Activated CD4-positive, CD25-positive, alpha-beta regulatory T cell treated with anti-CD3 and anti-CD28 coated beads, Interleukin-2, amount 50 U/mL, for 24 hours (primary cell): Measurements from ENCODE around the gene CLDND1.
A peak's percentile ranks its signal among the peaks of the same experiment; 100 is the strongest.

Source experiments
- ATAC-seq, 2 donors: fragments of 150-1000 bp; cut with Tn5 transposase; one replicate each; pipeline ENCODE4 v1.10.0; 2021; ENCODE audit warnings: mild to moderate bottlenecking in 1 of 2, moderate library complexity in 1 of 2

Gene CLDND1

DNA sequence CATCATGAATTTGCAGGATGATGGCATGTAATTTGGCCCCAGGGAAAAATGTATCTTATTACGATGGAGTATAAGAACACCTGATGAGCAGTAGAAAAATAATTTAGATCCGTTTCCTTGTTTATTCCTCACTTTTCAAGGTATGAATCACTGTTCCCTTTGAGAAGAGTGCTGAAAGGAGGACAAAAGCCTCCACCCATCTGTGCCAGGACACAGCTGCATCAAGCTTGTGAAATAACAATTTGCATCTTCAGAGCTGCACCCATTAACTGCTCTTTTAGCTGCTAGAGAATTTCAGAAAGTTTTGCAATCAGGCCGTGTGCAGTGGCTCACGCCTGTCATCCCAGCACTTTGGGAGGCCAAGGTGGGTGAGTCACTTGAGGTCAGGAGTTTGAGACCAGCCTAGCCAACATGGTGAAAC, 9.6 kb downstream of the CLDND1 start:
- ATAC-seq: no peak

- no peak for ATAC-seq
Observed at GRCh38 chr3:98512576-98512975, 10.1 kb downstream of the CLDND1 start.

DNA sequence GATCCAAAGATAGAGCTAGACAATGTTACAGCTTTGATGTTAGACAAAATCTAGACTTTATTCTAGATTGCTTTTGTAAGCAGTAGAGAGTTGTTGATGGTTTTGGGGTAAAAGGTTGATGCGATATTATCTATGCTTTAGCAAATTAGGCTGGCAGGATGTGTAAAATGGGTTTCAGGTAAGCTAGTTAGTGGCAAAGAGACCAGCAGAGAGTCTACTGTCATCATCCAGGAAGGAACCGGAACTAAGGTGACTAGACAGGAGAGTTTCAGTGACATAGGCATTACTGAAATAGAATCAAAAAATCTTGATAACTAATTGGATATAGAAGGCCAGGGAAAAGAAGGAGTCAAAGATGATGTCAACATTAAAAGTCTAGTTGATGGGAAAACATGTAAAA, 14.1 kb downstream of the CLDND1 start:
- ATAC-seq: peak; percentile 49 to 62

DNA sequence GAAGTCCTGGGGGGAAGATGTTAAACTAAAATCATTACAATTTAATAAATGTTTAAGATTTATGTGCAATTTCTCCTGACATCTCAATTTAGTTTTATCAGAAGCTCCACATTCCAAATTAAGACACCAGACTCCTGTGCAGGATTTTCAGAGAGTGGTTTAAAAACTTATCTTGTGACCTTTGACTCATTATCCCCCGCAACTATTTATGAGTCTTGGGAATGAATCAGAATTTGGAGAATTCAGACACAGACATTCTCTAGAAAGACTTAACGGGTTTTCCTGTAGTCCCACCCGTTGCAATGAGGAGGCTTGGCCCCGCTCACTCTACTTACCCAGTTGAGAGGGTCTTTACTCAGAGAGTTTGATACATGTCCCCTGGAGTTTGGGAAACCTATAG, 18.2 kb downstream of the CLDND1 start:
- no peak for ATAC-seq

DNA sequence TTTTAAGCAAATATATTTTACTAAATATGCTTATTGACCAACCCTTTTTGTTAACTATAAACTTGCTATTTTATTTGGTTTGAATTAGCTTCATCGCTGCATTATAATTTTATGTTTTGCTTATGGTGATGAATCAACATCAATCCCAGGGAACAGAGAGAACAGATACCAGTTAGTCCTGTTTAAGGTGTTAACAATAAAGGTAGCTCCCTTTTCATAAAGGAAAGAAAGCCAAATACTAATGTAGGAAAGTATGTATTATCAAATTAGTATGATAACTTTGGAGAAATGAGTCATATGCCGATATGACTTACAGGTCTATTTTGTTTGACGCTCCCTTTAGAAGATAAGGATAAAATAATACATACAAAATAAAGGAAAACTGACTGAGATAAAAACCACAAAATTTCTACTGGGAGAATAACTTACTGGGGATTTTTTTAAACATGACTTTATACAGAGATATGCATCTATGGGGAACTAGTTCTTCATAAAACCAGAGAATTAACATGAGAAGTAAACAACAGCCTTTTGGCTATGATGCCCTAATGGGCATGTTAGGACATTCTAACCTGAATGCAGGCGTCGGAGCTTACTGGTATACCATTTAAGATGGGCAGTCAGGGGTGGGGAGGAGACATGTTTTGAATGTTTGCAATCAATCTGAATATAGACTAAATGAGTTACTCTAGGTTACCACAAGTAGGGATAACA, 20.7 kb downstream of the CLDND1 start:
- no peak for ATAC-seq

GRCh38 chr3:98501270-98501669, 21.4 kb downstream of the CLDND1 start:
- ATAC-seq: no peak

GRCh38 chr3:98500019-98500418, 22.7 kb downstream of the CLDND1 start:
- no peak for ATAC-seq

- ATAC-seq: no peak
Observed at GRCh38 chr3:98497381-98497780, 25.3 kb downstream of the CLDND1 start, which contains the start of gene OR5K2. TSS of gene OR5K2 (plus strand) at chr3:98497681. CDS start at chr3:98497681, 0 bp downstream.

DNA sequence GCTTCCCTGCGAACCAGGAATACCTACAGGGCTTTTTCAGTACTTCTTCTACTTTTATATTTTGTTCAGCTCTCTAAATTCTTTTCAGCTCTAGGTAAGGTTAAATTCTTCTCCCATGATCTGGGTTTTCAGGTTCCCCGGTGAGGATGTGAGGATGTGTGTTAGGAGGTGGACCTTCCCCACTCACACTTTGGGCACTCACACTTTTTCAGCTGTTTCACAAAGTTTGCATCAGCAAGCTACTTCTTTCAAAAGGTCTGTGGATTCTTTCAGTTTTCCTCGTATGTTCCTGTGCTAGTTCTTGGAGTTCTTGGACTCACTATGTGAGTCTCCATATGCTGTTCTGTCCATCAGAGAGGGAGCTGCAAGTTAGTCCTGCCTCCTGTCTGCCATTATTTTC, 39.1 kb downstream of the CLDND1 start:
- no peak for ATAC-seq

GRCh38 chr3:98482717-98483482, 39.8 kb downstream of the CLDND1 start:
- ATAC-seq: no peak
